WTC11 (cell line): ENCODE data around the gene LINC01488. TPM values are rescaled to one million over a fixed set of nuclear protein-coding genes. Genes with fewer than 3 reads are reported as not detected.

Source experiments
- ATAC-seq: fragments of 200-7000 bp; cut with Tn5 transposase; 2 replicates; pipeline ENCODE4 v1.10.0; 2021; ENCODE audit warnings: mild to moderate bottlenecking, moderate library complexity
- CTCF ChIA-PET: fragments of 300-600 bp; sonication (Branson Sonifier 250); formaldehyde crosslinking; loops from one replicate; lab custom pipeline; 2021; ENCODE audit warnings: antibody characterized with exemption; lab: Charles Lee
- POLR2A ChIA-PET: fragments of 350-600 bp; sonication (Branson Sonifier 250); formaldehyde crosslinking; loops from one replicate; lab custom pipeline; 2021; ENCODE audit warnings: antibody characterized with exemption; lab: Charles Lee
- DNase-seq: peaks from one replicate; pipeline ENCODE4 v3.0.0; 2021; ENCODE audit warnings: low spot score
- H3K27ac Mint-ChIP-seq: 2 replicates; pipeline ENCODE4 v1.8.0; 2021; ENCODE audit warnings: mixed read lengths
- H3K27me3 Mint-ChIP-seq: 2 replicates; pipeline ENCODE4 v1.8.0; 2021; ENCODE audit warnings: low read depth, mild to moderate bottlenecking, moderate library complexity, mixed read lengths
- H3K36me3 Mint-ChIP-seq: 2 replicates; pipeline ENCODE4 v1.8.0; 2021; ENCODE audit warnings: mixed read lengths
- H3K4me1 Mint-ChIP-seq: 2 replicates; pipeline ENCODE4 v1.8.0; 2022; ENCODE audit warnings: mixed read lengths
- H3K4me3 Mint-ChIP-seq: 2 replicates; pipeline ENCODE4 v1.8.0; 2021; ENCODE audit warnings: mild to moderate bottlenecking, moderate library complexity, mixed read lengths
- H3K9me3 Mint-ChIP-seq: 2 replicates; pipeline ENCODE4 v1.8.0; 2021; ENCODE audit warnings: mixed read lengths
- ATF1 ChIP-seq: sonication (generic); formaldehyde crosslinking; IDR thresholded peaks from 2 replicates; pipeline ENCODE4 v1.8.1; 2023; ENCODE audit warnings: mild to moderate bottlenecking, moderate library complexity, missing genetic modification reagents
- ATF2 ChIP-seq: sonication (generic); formaldehyde crosslinking; IDR thresholded peaks from 2 replicates; pipeline ENCODE4 v1.8.1; 2022; ENCODE audit warnings: low read depth, missing genetic modification reagents, borderline replicate concordance
- CREM ChIP-seq: sonication (generic); formaldehyde crosslinking; IDR thresholded peaks from 2 replicates; pipeline ENCODE4 v1.8.1; 2022; ENCODE audit warnings: mild to moderate bottlenecking, missing genetic modification reagents, moderate library complexity
- FOXJ3 ChIP-seq: sonication (generic); formaldehyde crosslinking; IDR thresholded peaks from 2 replicates; pipeline ENCODE4 v1.9.0; 2021; ENCODE audit warnings: missing genetic modification reagents, mild to moderate bottlenecking, borderline replicate concordance
- GTF2I ChIP-seq: fragments of 250-450 bp; sonication (Bioruptor Pico); conservative IDR thresholded peaks from 2 replicates; pipeline ENCODE4 v1.4.0; 2021; ENCODE audit warnings: mild to moderate bottlenecking
- KAT7 ChIP-seq: sonication (generic); formaldehyde crosslinking; IDR thresholded peaks from 2 replicates; pipeline ENCODE4 v1.8.1; 2023; ENCODE audit warnings: missing genetic modification reagents, mild to moderate bottlenecking, borderline replicate concordance
- NFE2L1 ChIP-seq: sonication (generic); formaldehyde crosslinking; IDR thresholded peaks from 2 replicates; pipeline ENCODE4 v1.8.1; 2023; ENCODE audit warnings: missing genetic modification reagents
- NFYB ChIP-seq: sonication (generic); formaldehyde crosslinking; conservative IDR thresholded peaks from 2 replicates; pipeline ENCODE4 v1.8.0; 2022; ENCODE audit warnings: low read depth, missing genetic modification reagents
- OVOL2 ChIP-seq: fragments of 250-450 bp; sonication (Bioruptor Pico); IDR thresholded peaks from 2 replicates; pipeline ENCODE4 v1.9.0; 2021; ENCODE audit warnings: mild to moderate bottlenecking, borderline replicate concordance
- RELA ChIP-seq: sonication (generic); formaldehyde crosslinking; IDR thresholded peaks from 2 replicates; pipeline ENCODE4 v1.8.1; 2022; ENCODE audit warnings: missing genetic modification reagents, mild to moderate bottlenecking, borderline replicate concordance
- SMAD3 ChIP-seq: sonication (generic); formaldehyde crosslinking; IDR thresholded peaks from 2 replicates; pipeline ENCODE4 v1.8.0; 2022; ENCODE audit warnings: missing genetic modification reagents, mild to moderate bottlenecking, borderline replicate concordance
- SMAD4 ChIP-seq: sonication (generic); formaldehyde crosslinking; IDR thresholded peaks from 2 replicates; pipeline ENCODE4 v1.8.0; 2022; ENCODE audit warnings: mild to moderate bottlenecking, missing genetic modification reagents
- ZBTB21 ChIP-seq: sonication (generic); formaldehyde crosslinking; IDR thresholded peaks from 2 replicates; pipeline ENCODE4 v1.8.1; 2023; ENCODE audit warnings: mild to moderate bottlenecking, missing genetic modification reagents, borderline replicate concordance
- ZNF263 ChIP-seq: sonication (generic); formaldehyde crosslinking; IDR thresholded peaks from 2 replicates; pipeline ENCODE4 v1.8.1; 2022; ENCODE audit warnings: low read depth, mild to moderate bottlenecking, moderate library complexity, missing genetic modification reagents
- ZNF281 ChIP-seq: sonication (generic); formaldehyde crosslinking; IDR thresholded peaks from 2 replicates; pipeline ENCODE4 v1.8.0; 2023; ENCODE audit warnings: mild to moderate bottlenecking, missing genetic modification reagents
- ZNF416 ChIP-seq: fragments of 250-450 bp; sonication (Bioruptor Pico); IDR thresholded peaks from 2 replicates; pipeline ENCODE4 v1.9.0; 2021; ENCODE audit warnings: mild to moderate bottlenecking, inconsistent platforms
- ZNF423 ChIP-seq: fragments of 250-450 bp; sonication (Bioruptor Pico); IDR thresholded peaks from 2 replicates; pipeline ENCODE4 v2.1.2; 2022; ENCODE audit warnings: mild to moderate bottlenecking, moderate library complexity
- ZNF671 ChIP-seq: fragments of 250-450 bp; sonication (Bioruptor Pico); IDR thresholded peaks from 2 replicates; pipeline ENCODE4 v1.8.0; 2021; ENCODE audit warnings: mild to moderate bottlenecking
- ZSCAN18 ChIP-seq: fragments of 250-450 bp; sonication (Bioruptor Pico); IDR thresholded peaks from 2 replicates; pipeline ENCODE4 v2.1.2; 2022; ENCODE audit warnings: mild to moderate bottlenecking, moderate library complexity
- total RNA-seq: library from RNA; stranded (reverse); gene quantifications from 3 replicates; pipeline ENCODE4 v1.2.3, GENCODE V29; 2021
- TF ChIP-seq, protein P1 (sequence below): sonication (generic); formaldehyde crosslinking; IDR thresholded peaks from 2 replicates; pipeline ENCODE4 v1.8.1; 2022; ENCODE audit warnings: mild to moderate bottlenecking, missing genetic modification reagents, moderate library complexity, borderline replicate concordance
- TF ChIP-seq, protein P2 (sequence below): sonication (generic); formaldehyde crosslinking; IDR thresholded peaks from 2 replicates; pipeline ENCODE4 v1.8.0; 2023; ENCODE audit warnings: missing genetic modification reagents, mild to moderate bottlenecking, borderline replicate concordance

The LINC01488 gene
- total RNA-seq, 1 experiment from 2014 or later = not detected

GRCh38 chr11:69477086-69477485 lies 4.4 kb upstream of the LINC01488 start (continued):
- TF ChIP-seq, protein P1, sequence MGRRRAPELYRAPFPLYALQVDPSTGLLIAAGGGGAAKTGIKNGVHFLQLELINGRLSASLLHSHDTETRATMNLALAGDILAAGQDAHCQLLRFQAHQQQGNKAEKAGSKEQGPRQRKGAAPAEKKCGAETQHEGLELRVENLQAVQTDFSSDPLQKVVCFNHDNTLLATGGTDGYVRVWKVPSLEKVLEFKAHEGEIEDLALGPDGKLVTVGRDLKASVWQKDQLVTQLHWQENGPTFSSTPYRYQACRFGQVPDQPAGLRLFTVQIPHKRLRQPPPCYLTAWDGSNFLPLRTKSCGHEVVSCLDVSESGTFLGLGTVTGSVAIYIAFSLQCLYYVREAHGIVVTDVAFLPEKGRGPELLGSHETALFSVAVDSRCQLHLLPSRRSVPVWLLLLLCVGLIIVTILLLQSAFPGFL (CRISPR knock-in tag) = no peak
- no peak for TF ChIP-seq ATF1 (CRISPR knock-in tag)
- no peak for TF ChIP-seq ZNF416 (CRISPR knock-in tag)
- no peak for TF ChIP-seq KAT7
- no peak for TF ChIP-seq SMAD4 (CRISPR knock-in tag)
- TF ChIP-seq, protein P2, sequence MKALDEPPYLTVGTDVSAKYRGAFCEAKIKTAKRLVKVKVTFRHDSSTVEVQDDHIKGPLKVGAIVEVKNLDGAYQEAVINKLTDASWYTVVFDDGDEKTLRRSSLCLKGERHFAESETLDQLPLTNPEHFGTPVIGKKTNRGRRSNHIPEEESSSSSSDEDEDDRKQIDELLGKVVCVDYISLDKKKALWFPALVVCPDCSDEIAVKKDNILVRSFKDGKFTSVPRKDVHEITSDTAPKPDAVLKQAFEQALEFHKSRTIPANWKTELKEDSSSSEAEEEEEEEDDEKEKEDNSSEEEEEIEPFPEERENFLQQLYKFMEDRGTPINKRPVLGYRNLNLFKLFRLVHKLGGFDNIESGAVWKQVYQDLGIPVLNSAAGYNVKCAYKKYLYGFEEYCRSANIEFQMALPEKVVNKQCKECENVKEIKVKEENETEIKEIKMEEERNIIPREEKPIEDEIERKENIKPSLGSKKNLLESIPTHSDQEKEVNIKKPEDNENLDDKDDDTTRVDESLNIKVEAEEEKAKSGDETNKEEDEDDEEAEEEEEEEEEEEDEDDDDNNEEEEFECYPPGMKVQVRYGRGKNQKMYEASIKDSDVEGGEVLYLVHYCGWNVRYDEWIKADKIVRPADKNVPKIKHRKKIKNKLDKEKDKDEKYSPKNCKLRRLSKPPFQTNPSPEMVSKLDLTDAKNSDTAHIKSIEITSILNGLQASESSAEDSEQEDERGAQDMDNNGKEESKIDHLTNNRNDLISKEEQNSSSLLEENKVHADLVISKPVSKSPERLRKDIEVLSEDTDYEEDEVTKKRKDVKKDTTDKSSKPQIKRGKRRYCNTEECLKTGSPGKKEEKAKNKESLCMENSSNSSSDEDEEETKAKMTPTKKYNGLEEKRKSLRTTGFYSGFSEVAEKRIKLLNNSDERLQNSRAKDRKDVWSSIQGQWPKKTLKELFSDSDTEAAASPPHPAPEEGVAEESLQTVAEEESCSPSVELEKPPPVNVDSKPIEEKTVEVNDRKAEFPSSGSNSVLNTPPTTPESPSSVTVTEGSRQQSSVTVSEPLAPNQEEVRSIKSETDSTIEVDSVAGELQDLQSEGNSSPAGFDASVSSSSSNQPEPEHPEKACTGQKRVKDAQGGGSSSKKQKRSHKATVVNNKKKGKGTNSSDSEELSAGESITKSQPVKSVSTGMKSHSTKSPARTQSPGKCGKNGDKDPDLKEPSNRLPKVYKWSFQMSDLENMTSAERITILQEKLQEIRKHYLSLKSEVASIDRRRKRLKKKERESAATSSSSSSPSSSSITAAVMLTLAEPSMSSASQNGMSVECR (CRISPR knock-in tag) = no peak
- TF ChIP-seq NFE2L1 (CRISPR knock-in tag) = no peak
- no peak for TF ChIP-seq GTF2I (CRISPR knock-in tag)
- no peak for TF ChIP-seq ZNF263 (CRISPR knock-in tag)

DNA sequence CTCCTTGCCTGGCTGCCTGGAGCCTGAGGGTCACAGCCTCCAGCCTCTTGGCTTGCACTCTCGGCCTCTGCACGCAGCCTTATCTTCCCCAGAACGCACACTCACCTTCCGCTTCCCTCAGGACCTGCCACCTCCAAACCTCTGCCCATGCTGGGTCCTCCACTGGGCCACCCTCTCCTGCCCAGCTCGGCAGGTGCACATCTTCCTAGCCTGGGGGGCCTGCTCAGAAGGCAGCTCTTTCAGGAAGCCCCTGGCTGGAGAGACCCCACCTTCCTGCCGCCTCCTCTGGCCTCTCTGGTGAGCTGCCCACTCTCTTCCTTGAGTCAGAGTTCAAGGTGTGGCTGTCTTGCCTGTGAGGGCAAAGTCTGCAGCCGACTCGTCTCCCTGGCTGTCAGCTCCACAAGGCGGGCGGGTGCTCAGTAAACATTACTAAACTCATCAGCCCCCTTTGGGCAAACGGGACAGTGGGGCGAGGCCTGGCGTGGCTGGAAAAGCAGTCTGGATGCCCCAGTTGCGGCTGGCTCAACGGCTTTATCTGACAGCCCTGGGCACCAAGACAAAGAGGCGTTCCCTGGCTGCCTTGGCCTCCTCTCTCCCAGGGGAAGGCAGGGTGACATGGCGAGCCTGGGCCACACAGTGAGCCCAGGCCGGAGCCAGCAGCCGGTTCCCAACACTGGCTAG lies 1.7 kb upstream of the LINC01488 start:
- ChIA-PET POLR2A (no interaction called here), CTCF (interaction anchor here (1.0 kb wide), 1 partner anchor 239 kb away, joined by 4 read pairs; no protein-coding TSS in a partner anchor)
- H3K27ac Mint-ChIP-seq = no peak overlapping the region
- peaks cover 29% of the 10 kb centered on the region for H3K4me1 Mint-ChIP-seq
- no peaks in the 10 kb centered on the region for H3K36me3 Mint-ChIP-seq
- TF ChIP-seq ZSCAN18 (CRISPR knock-in tag) (no peak), ATF2 (no peak), ZBTB21 (CRISPR knock-in tag) (no peak), ZNF671 (CRISPR knock-in tag) (no peak), ZNF423 (no peak), OVOL2 (CRISPR knock-in tag) (no peak), RELA (CRISPR knock-in tag) (no peak), SMAD3 (no peak), FOXJ3 (CRISPR knock-in tag) (no peak), NFYB (no peak), ZNF281 (no peak), CREM (CRISPR knock-in tag) (no peak)
- TF ChIP-seq, protein P1 (CRISPR knock-in tag) = no peak
- TF ChIP-seq, all 79 proteins: peak for 0
- H3K4me3 Mint-ChIP-seq = no peak overlapping the region
- DNase-seq (no peak), ATAC-seq (no peak)
- H3K9me3 Mint-ChIP-seq = no peaks in the 10 kb centered on the region
- H3K27me3 Mint-ChIP-seq = peaks cover 25% of the 10 kb centered on the region
